SU-DHL-6 (cell line): ENCODE data around the gene CLN6.
"Not testable (repeated sequence)": the region's sequence is repeated elsewhere in the genome, so short reads cannot be mapped to it uniquely, and the experiment has no call there.

Experiments used
- EZH2phosphoT487 ChIP-seq: fragments of 200-600 bp; sonication (generic), shearing (Covaris generic); conservative IDR thresholded peaks from 2 replicates; pipeline ENCODE4 v1.6.1; 2018; ENCODE audit warnings: mild to moderate bottlenecking, antibody characterized with exemption, low read length, moderate library complexity, mixed read lengths
- TF ChIP-seq, protein P1 (sequence below): fragments of 200-600 bp; sonication (generic); IDR thresholded peaks from one replicate; pipeline ENCODE4 v1.5.1; 2017; ENCODE audit warnings: antibody characterized with exemption, mild to moderate bottlenecking, low read length, moderate library complexity; ENCODE audit not compliant: insufficient read depth, poor library complexity, severe bottlenecking

DNA sequence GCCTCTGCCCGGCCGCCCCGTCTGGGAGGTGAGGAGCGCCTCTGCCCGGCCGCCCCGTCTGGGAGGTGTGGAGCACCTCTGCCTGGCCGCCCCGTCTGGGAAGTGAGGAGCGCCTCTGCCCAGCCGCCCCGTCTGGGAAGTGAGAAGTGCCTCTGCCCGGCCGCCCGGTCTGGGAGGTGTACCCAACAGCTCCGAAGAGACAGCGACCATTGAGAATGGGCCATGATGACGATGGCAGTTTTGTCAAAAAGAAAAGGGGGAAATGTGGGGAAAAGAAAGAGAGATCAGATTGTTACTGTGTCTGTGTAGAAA lies 7.1 kb downstream of the CLN6 start:
- TF ChIP-seq, protein P1, sequence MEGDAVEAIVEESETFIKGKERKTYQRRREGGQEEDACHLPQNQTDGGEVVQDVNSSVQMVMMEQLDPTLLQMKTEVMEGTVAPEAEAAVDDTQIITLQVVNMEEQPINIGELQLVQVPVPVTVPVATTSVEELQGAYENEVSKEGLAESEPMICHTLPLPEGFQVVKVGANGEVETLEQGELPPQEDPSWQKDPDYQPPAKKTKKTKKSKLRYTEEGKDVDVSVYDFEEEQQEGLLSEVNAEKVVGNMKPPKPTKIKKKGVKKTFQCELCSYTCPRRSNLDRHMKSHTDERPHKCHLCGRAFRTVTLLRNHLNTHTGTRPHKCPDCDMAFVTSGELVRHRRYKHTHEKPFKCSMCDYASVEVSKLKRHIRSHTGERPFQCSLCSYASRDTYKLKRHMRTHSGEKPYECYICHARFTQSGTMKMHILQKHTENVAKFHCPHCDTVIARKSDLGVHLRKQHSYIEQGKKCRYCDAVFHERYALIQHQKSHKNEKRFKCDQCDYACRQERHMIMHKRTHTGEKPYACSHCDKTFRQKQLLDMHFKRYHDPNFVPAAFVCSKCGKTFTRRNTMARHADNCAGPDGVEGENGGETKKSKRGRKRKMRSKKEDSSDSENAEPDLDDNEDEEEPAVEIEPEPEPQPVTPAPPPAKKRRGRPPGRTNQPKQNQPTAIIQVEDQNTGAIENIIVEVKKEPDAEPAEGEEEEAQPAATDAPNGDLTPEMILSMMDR = not testable (repeated sequence)
- TF ChIP-seq EZH2phosphoT487 = not testable (repeated sequence)
